Caco-2 (cell line): ENCODE data around the gene ADAMTS2. TPM values are rescaled to one million over a fixed set of nuclear protein-coding genes. Genes with fewer than 3 reads are reported as not detected.

Experiments
- BruUV-seq: library from RNA; stranded (reverse); fragments of 400-500 nt; replicated peaks from 2 replicates; lab custom pipeline; 2021; lab: Mats Ljungman, UMichigan
- CTCF ChIA-PET: fragments of 300-600 bp; sonication (Branson Sonifier 250); formaldehyde crosslinking; loops from one replicate; lab custom pipeline; 2022; ENCODE audit warnings: antibody characterized with exemption; lab: Charles Lee
- POLR2A ChIA-PET: fragments of 300-600 bp; sonication (Branson Sonifier 250); formaldehyde crosslinking; loops from one replicate; lab custom pipeline; 2022; ENCODE audit warnings: antibody characterized with exemption; lab: Charles Lee
- DNase-seq, 2 experiments: peaks; one replicate each; pipeline versions ENCODE4 v3.0.0 to v3.0.0-alpha.2; 2020 to 2022
- H3K27me3 ChIP-seq: replicated peaks from 2 replicates; pipeline ENCODE4 v1.6.0; 2011; ENCODE audit warnings: low read length; ENCODE audit not compliant: control insufficient read depth, insufficient read depth
- H3K36me3 ChIP-seq: 2 replicates; pipeline ENCODE4 v1.5.1; 2011; ENCODE audit warnings: low read length; ENCODE audit not compliant: control insufficient read depth, insufficient read depth
- H3K4me1 ChIP-seq: fragments of 250-450 bp; sonication (Bioruptor Pico); 2 replicates; pipeline ENCODE4 v1.5.1; 2020; ENCODE audit warnings: mild to moderate bottlenecking
- H3K4me3 ChIP-seq: 2 replicates; pipeline ENCODE4 v1.5.1; 2011; ENCODE audit warnings: low read depth, mild to moderate bottlenecking, control low read depth, low read length
- H3K9me3 ChIP-seq: fragments of 250-450 bp; sonication (Bioruptor Pico); 2 replicates; pipeline ENCODE4 v1.5.1; 2020; ENCODE audit warnings: mild to moderate bottlenecking, moderate library complexity
- H3K27ac Mint-ChIP-seq: one replicate; pipeline ENCODE4 v1.8.0; 2022; ENCODE audit warnings: mixed read lengths; ENCODE audit not compliant: unreplicated experiment
- H3K27me3 Mint-ChIP-seq: one replicate; pipeline ENCODE4 v1.8.0; 2022; ENCODE audit warnings: mixed read lengths; ENCODE audit not compliant: insufficient read depth, unreplicated experiment
- H3K36me3 Mint-ChIP-seq: one replicate; pipeline ENCODE4 v1.8.0; 2022; ENCODE audit warnings: mild to moderate bottlenecking, mixed read lengths; ENCODE audit not compliant: insufficient read depth, unreplicated experiment
- H3K4me1 Mint-ChIP-seq: one replicate; pipeline ENCODE4 v1.8.0; 2022; ENCODE audit warnings: low read depth, mixed read lengths; ENCODE audit not compliant: unreplicated experiment
- H3K4me3 Mint-ChIP-seq: one replicate; pipeline ENCODE4 v1.8.0; 2022; ENCODE audit warnings: mild to moderate bottlenecking, moderate library complexity, mixed read lengths; ENCODE audit not compliant: unreplicated experiment
- H3K9me3 Mint-ChIP-seq: one replicate; pipeline ENCODE4 v1.8.0; 2022; ENCODE audit warnings: mixed read lengths; ENCODE audit not compliant: unreplicated experiment
- intact Hi-C: fragments of 100-400 bp; cut with micrococcal nuclease; formaldehyde crosslinking; loops from one replicate; pipeline ENCODE4 v1.10.0; 2022; ENCODE audit not compliant: unreplicated experiment
- total RNA-seq: library from RNA; stranded (reverse); gene quantifications from 2 replicates; pipeline ENCODE4 v1.2.3, GENCODE V29; 2022
- TF ChIP-seq, protein P1 (sequence below), 2 experiments: fragments of 200-600 bp in 1 of 2; IDR thresholded peaks; 1 replicate in 1 of 2; 2 replicates in 1 of 2; pipeline versions ENCODE4 v1.5.1 to v1.8.0; 2011 to 2022; ENCODE audit warnings: antibody characterized with exemption in 1 of 2, control low read depth in 1 of 2, inconsistent platforms in 1 of 2, low read depth in 1 of 2, low read length in 1 of 2, mild to moderate bottlenecking in 1 of 2, moderate library complexity in 1 of 2; ENCODE audit not compliant: insufficient read depth in 1 of 2, severe bottlenecking in 1 of 2, unreplicated experiment in 1 of 2

ADAMTS2 gene
- total RNA-seq, 1 experiment from 2014 or later = 0.05 TPM

- no peaks in the 10 kb centered on the region for H3K4me1 Mint-ChIP-seq
- no peaks in the 10 kb centered on the region for H3K9me3 ChIP-seq
- CTCF ChIA-PET = no interaction called here
- DNase-seq = peak in 1 of 2 experiments; percentile 31
- no peaks in the 10 kb centered on the region for H3K36me3 ChIP-seq
- no peaks in the 10 kb centered on the region for H3K27me3 ChIP-seq
- H3K27ac Mint-ChIP-seq = no peak overlapping the region
- 0 out of 2 replicates have a peak, but pooled peaks cover 3% of the 10 kb centered on the region for H3K4me1 ChIP-seq
- no peaks in the 10 kb centered on the region for H3K27me3 Mint-ChIP-seq
- BruUV-seq = no TSS peak
- no peak overlapping the region for H3K4me3 ChIP-seq
- H3K36me3 Mint-ChIP-seq = no peaks in the 10 kb centered on the region
- H3K9me3 Mint-ChIP-seq = no peaks in the 10 kb centered on the region
- POLR2A ChIA-PET = no interaction called here
- H3K4me3 Mint-ChIP-seq = no peak overlapping the region
- intact Hi-C loops = no loop called here
- TF ChIP-seq, protein P1, sequence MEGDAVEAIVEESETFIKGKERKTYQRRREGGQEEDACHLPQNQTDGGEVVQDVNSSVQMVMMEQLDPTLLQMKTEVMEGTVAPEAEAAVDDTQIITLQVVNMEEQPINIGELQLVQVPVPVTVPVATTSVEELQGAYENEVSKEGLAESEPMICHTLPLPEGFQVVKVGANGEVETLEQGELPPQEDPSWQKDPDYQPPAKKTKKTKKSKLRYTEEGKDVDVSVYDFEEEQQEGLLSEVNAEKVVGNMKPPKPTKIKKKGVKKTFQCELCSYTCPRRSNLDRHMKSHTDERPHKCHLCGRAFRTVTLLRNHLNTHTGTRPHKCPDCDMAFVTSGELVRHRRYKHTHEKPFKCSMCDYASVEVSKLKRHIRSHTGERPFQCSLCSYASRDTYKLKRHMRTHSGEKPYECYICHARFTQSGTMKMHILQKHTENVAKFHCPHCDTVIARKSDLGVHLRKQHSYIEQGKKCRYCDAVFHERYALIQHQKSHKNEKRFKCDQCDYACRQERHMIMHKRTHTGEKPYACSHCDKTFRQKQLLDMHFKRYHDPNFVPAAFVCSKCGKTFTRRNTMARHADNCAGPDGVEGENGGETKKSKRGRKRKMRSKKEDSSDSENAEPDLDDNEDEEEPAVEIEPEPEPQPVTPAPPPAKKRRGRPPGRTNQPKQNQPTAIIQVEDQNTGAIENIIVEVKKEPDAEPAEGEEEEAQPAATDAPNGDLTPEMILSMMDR (IDR thresholded peaks at IDR 0.05; ENCODE audit: insufficient read depth in 1 of 2, low read depth in 1 of 2, low read length in 1 of 2, severe bottlenecking in 1 of 2, unreplicated experiment in 1 of 2) = no peak
Observed at GRCh38 chr5:179262126-179262920, 82.9 kb downstream of the ADAMTS2 start.

DNA sequence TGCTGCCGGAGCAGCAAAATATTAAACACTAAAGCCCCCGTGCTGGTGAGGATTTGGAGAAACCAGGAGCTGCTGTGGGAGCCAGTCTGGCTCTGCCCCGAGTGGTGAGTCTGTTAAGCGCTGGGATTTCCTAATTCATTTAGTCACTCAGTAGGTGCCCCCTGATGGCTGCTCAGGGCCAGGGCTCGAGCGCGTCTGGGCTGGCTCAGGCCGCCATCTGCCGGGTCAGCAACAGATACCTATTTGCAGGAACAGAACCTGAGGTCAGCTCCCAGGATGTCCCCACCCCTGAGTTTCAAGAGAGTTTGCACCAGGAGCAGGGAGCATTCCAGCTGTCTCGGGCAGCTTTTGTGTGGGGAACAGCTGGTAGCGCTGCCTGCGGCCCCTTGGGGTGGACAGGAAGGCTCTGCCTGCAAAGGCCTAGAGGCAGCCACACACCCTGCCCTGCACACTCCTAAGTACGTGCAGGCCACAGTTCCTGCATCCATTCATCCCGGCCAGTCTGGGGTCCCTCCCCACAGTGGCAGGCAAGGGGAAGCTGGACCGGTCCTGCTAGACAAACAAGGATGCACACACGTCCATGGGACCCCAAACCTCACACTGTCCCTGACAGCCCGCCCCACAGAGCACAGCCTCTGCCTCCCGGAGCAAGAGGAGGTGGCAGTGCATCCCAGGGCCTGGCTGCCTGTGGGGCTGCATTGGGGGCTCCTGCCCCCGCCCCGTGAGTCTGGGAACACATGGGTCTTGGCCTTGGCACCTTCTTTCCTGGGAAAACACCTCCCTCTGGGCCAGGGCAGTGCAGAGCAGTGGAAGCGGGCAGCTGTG lies 83.7 kb downstream of the ADAMTS2 start:
- ChIA-PET POLR2A (no interaction called here), CTCF (interaction anchor here (0.6 to 0.7 kb wide), 2 partner anchors 559 to 769 kb away, joined by 3 read pairs; partner anchors contain the start of gene SQSTM1)
- Mint-ChIP-seq H3K9me3 (no peaks in the 10 kb centered on the region), H3K27me3 (no peaks in the 10 kb centered on the region), H3K4me1 (no peaks in the 10 kb centered on the region), H3K4me3 (no peak overlapping the region), H3K36me3 (no peaks in the 10 kb centered on the region), H3K27ac (no peak overlapping the region)
- Histone ChIP-seq H3K4me3 (no peak overlapping the region), H3K4me1 (0 out of 2 replicates have a peak, but pooled peaks cover 3% of the 10 kb centered on the region), H3K9me3 (no peaks in the 10 kb centered on the region), H3K27me3 (no peaks in the 10 kb centered on the region), H3K36me3 (no peaks in the 10 kb centered on the region)
- no TSS peak for BruUV-seq
- peak; percentile 43 to 53 for DNase-seq
- TF ChIP-seq, protein P1 (IDR thresholded peaks at IDR 0.05; ENCODE audit: insufficient read depth in 1 of 2, low read depth in 1 of 2, low read length in 1 of 2, severe bottlenecking in 1 of 2, unreplicated experiment in 1 of 2) = peak; percentile 6 to 12
- intact Hi-C loops = no loop called here

GRCh38 chr5:179260324-179261070 lies 84.8 kb downstream of the ADAMTS2 start:
- H3K27me3 ChIP-seq = no peaks in the 10 kb centered on the region
- H3K36me3 Mint-ChIP-seq = no peaks in the 10 kb centered on the region
- no peaks in the 10 kb centered on the region for H3K9me3 Mint-ChIP-seq
- peak in 1 of 2 experiments; percentile 19 for DNase-seq
- no peaks in the 10 kb centered on the region for H3K4me1 Mint-ChIP-seq
- H3K4me1 ChIP-seq = 0 out of 2 replicates have a peak, but pooled peaks cover 3% of the 10 kb centered on the region
- CTCF ChIA-PET = no interaction called here
- no peak overlapping the region for H3K4me3 Mint-ChIP-seq
- H3K9me3 ChIP-seq = no peaks in the 10 kb centered on the region
- no TSS peak for BruUV-seq
- no peak overlapping the region for H3K4me3 ChIP-seq
- no peaks in the 10 kb centered on the region for H3K27me3 Mint-ChIP-seq
- intact Hi-C loops = no loop called here
- TF ChIP-seq, protein P1 (IDR thresholded peaks at IDR 0.05; ENCODE audit: insufficient read depth in 1 of 2, low read depth in 1 of 2, low read length in 1 of 2, severe bottlenecking in 1 of 2, unreplicated experiment in 1 of 2) = no peak
- no peaks in the 10 kb centered on the region for H3K36me3 ChIP-seq
- H3K27ac Mint-ChIP-seq = no peak overlapping the region
- POLR2A ChIA-PET = no interaction called here
